Subcutaneous abdominal adipose tissue (tissue), 5 donors: ENCODE results near the gene QRICH1.

Source experiments
- H3K27ac ChIP-seq: one replicate; pipeline ENCODE4 v1.7.0; 2013; ENCODE audit warnings: low read depth, mild to moderate bottlenecking, inconsistent platforms, low read length, moderate library complexity
- H3K27me3 ChIP-seq, 5 donors: one replicate each; pipeline ENCODE4 v1.7.0; 2013; ENCODE audit warnings: low read length in 5 of 5, inconsistent platforms in 1 of 5; ENCODE audit not compliant: control insufficient read depth in 5 of 5, insufficient read depth in 4 of 5
- H3K36me3 ChIP-seq, 5 donors: one replicate each; pipeline ENCODE4 v1.7.0; 2013; ENCODE audit warnings: low read length in 5 of 5; ENCODE audit not compliant: control insufficient read depth in 5 of 5, insufficient read depth in 5 of 5
- H3K4me1 ChIP-seq, 5 donors: one replicate each; pipeline ENCODE4 v1.7.0; 2013; ENCODE audit warnings: low read length in 5 of 5, mild to moderate bottlenecking in 3 of 5, moderate library complexity in 1 of 5; ENCODE audit not compliant: control insufficient read depth in 5 of 5, insufficient read depth in 5 of 5
- H3K4me3 ChIP-seq, 5 donors: one replicate each; pipeline ENCODE4 v1.7.0; 2013; ENCODE audit warnings: low read length in 5 of 5, low read depth in 1 of 5
- H3K9ac ChIP-seq, 5 donors: one replicate each; pipeline ENCODE4 v1.7.0; 2013; ENCODE audit warnings: low read length in 5 of 5, mild to moderate bottlenecking in 4 of 5, moderate library complexity in 3 of 5
- H3K9me3 ChIP-seq, 5 donors: one replicate each; pipeline ENCODE4 v1.7.0; 2013; ENCODE audit warnings: low read length in 5 of 5; ENCODE audit not compliant: control insufficient read depth in 5 of 5
- donor health status: healthy.
- donor health status: healthy.
- donor health status: healthy.
- donor health status: healthy.
- donor health status: healthy.

The QRICH1 gene

DNA sequence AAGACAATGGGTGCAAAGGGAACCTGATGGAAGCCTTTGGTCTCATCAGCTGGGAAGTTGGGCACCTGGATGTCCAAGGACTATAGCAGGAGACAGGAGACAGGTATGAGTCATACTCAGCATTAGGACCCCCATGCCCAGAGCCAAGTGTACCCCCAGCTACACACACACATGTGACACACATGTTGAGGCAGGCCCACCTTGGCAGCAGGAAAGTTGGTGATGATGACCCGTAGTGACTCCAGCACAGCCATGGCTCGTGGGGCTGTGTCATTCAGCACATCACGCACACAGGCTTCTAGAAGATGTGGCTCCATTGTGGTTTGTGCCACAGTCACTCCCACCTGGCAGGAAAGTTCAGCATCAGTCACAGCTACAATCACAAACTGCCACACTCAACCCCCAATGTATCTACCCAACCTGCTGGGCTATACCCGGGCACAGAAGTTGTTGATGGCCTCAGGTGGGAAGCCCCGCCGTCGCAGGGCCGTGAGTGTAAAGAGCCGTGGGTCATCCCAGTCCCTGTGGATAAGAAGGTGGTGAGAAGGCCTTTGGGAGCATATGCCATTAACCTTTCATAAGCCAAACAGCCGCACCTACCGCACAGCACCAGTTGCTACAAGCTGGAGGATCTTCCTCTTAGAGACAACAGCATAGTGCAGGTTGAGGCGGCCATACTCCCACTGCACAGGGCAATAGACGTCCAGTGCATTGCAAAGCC lies 5.2 kb upstream of the QRICH1 start:
- H3K27me3 ChIP-seq, result no peaks in the 10 kb centered on the region
- H3K4me3 ChIP-seq, result no peak overlapping the region
- peaks cover 6 to 20% (median 18%) of the 10 kb centered on the region in 5 donors for H3K4me1 ChIP-seq
- H3K36me3 ChIP-seq, result peaks cover 0 to 60% (median 56%) of the 10 kb centered on the region in 5 donors
- no peak overlapping the region for H3K9ac ChIP-seq
- no peaks in the 10 kb centered on the region for H3K9me3 ChIP-seq
- no peak overlapping the region for H3K27ac ChIP-seq

DNA sequence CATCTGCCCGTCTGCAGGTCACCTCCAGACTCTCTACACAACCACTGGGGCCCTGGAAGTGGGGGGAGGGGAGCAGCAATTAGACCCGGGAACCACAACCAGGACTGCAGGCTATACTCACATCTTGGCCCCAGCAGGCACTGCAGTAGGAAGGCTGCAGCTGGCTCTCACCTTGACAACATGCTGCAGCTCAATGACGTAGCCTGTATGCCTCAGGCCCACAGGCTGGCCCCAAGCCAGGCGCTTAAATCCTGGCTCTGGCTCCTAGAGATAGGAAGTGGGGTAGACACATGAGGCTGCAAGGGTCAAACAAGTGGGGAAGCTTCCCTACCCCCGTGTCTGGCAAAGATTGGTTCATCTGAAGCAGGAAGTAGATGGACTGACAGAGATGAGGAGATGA lies 4.6 kb upstream of the QRICH1 start:
- no peaks in the 10 kb centered on the region for H3K9me3 ChIP-seq
- no peak overlapping the region for H3K27ac ChIP-seq
- H3K4me1 ChIP-seq, result peaks cover 2 to 14% (median 12%) of the 10 kb centered on the region in 5 donors
- H3K36me3 ChIP-seq, result peaks cover 0 to 60% (median 56%) of the 10 kb centered on the region in 5 donors
- H3K4me3 ChIP-seq, result no peak overlapping the region
- H3K9ac ChIP-seq, result no peak overlapping the region
- no peaks in the 10 kb centered on the region for H3K27me3 ChIP-seq

DNA sequence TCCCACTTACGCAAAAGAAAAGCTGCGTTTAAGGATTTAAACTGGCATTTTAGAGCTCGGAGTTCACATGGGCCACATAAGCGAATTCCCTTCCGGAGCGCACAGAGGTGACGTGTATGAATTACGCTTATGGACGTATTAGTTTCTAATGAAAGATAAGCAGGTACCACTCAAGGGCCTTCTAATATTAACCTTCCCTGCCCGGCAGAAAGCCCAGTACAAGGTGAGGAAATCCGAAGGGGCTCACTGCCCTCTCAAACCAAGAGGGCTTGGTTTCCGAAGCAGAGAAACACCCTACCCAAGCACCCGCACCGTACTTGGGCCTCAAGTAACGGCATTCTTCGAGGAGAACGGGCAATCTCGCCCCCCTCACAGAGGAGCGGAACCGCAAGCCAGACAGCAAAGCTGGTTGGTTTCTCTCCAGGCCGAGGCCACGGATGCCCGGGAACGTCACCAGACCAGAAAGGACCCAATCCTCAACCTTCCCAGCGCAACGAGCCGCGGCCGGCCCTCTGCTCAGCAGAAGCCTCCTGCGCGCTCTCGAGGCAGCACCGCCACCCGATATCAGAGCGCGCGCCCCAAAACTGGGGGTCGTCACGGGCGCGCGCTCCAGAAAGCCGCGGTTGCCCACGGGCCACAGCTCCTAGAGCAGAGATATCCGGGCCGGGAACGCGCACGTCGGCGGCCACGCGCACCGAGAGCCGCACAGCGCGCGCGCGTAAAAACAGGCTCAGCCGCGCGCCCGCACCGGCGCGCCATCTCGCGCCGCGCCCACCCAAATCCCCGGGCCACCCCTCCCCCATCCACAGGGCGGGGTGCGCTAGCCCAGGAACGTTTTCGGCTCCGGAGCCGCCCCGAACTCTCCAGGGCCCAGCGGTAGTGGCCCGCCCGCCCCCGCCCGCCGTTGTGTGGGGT lies 676 bp downstream of the QRICH1 start:
- Histone ChIP-seq H3K27me3 (no peaks in the 10 kb centered on the region), H3K4me3 (peak overlapping the region; percentile 79 to 98 (median 92)), H3K27ac (peak overlapping the region; percentile 93), H3K9ac (peak overlapping the region; percentile 63 to 94 (median 87)), H3K9me3 (no peaks in the 10 kb centered on the region), H3K4me1 (peaks cover 5 to 41% (median 34%) of the 10 kb centered on the region in 5 donors), H3K36me3 (peaks cover 0 to 15% (median 11%) of the 10 kb centered on the region in 5 donors)

DNA sequence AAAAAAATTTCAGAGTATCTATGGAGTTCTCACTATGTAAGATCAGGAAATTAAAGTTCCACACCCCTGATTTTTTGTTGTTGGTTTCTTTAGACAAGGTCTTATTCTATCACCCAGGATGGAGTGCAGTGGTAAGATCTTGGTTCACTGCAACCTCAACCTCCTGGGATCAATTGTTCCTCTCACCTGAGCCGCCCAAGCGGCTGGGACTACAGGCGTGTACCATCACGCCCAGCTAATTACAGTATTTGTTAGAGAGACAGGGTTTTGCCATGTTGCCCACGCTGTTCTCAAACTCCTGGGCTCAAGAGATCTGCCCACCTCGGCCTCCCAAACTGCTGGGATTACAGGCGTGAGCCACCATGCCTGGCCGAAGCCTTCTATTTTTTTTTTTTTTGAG lies 12.4 kb downstream of the QRICH1 start:
- no peaks in the 10 kb centered on the region for H3K27me3 ChIP-seq
- no peak overlapping the region for H3K9ac ChIP-seq
- H3K4me3 ChIP-seq, result no peak overlapping the region
- no peak overlapping the region for H3K27ac ChIP-seq
- H3K9me3 ChIP-seq, result no peaks in the 10 kb centered on the region
- peaks cover 0 to 5% (median 1%) of the 10 kb centered on the region in 5 donors for H3K4me1 ChIP-seq
- H3K36me3 ChIP-seq, result peaks cover 0 to 23% (median 8%) of the 10 kb centered on the region in 5 donors

DNA sequence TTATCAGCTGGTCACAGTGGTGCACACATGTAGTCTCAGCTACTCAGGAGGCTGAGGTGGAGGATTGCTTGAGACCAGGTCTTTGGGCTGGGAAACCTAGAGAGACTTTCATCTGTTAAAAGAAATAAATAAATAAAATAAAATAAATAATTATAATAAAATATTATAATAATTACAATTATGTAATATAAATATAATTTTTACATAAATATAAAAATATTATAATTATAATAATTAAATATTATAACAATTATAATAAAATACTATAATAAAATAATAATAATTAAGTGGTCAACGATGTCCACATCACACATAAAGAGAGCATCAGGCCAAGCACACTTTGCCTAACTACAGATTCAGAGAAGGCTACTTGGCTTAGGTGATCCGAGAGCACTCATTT lies 14.6 kb downstream of the QRICH1 start:
- Histone ChIP-seq H3K9me3 (no peaks in the 10 kb centered on the region), H3K27me3 (no peaks in the 10 kb centered on the region), H3K4me1 (peaks cover 0 to 5% (median 1%) of the 10 kb centered on the region in 5 donors), H3K36me3 (peaks cover 0 to 41% (median 28%) of the 10 kb centered on the region in 5 donors), H3K27ac (no peak overlapping the region), H3K9ac (no peak overlapping the region), H3K4me3 (no peak overlapping the region)

DNA sequence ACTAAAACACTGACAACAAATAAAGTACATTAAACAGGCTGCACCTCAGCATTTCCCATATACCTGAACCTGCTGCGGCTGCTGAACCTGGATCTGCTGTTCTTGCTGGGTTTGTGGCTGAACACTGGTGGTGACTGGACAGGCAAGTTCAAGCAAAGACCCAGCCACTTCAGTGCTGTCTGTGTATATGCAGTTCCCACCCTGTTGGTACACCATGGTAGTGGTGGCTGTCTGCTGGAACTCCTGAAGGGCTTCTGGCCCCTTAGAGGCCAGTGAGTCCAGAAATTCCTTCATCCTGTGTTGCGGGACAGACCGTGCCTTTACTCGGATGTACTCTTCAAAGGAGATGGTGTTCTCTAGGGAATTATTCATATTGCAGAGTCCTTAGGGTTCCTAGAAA lies 17.2 kb downstream of the QRICH1 start:
- Histone ChIP-seq H3K9me3 (no peaks in the 10 kb centered on the region), H3K27me3 (no peaks in the 10 kb centered on the region), H3K27ac (no peak overlapping the region), H3K4me1 (peaks cover 0 to 5% (median 1%) of the 10 kb centered on the region in 5 donors), H3K4me3 (no peak overlapping the region), H3K9ac (no peak overlapping the region), H3K36me3 (peaks cover 0 to 67% (median 52%) of the 10 kb centered on the region in 5 donors)

DNA sequence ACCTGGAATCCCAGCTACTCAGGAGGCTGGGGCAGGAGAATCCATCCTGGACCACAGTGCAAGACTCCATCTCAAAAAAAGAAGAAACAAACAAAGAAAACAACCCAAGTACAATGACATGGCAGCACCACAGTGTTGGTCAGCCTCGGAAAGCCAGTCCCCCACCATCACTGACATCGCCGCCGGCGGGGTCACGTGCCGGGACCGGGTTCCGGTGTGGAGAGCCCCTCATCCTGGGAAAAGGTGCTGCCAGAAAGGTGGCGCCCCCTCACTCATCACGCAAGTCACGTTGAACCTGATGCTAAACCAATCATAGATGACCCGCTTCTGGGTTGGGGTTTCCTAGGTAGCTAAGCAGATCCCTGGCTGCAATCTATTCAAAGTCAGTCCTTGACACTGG lies 17.8 kb downstream of the QRICH1 start:
- Histone ChIP-seq H3K27me3 (no peaks in the 10 kb centered on the region), H3K4me1 (peaks cover 0 to 5% (median 1%) of the 10 kb centered on the region in 5 donors), H3K36me3 (peaks cover 0 to 73% (median 57%) of the 10 kb centered on the region in 5 donors), H3K9me3 (no peaks in the 10 kb centered on the region), H3K9ac (no peak overlapping the region), H3K27ac (no peak overlapping the region), H3K4me3 (no peak overlapping the region)

DNA sequence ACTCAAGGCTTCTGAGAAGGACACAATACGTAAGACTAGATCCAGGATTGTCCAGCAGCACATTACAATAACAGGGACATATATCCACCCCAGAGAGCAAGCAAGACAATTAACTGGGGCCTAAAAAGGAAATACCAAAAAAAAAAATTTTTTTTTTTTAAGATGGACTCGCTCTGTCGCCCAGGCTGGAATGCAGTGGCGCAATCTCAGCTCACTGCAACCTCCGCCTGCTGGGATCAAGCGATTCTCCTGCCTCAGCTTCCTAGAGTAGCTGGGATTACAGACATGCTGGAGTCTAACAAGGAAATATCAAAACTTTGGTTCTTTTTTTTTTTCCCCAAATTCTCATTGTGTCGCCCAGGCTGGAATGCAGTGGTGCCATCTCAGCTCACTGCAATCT lies 35.9 kb downstream of the QRICH1 start:
- peak overlapping the region in 1 of 5 donors; percentile 13 for H3K9ac ChIP-seq
- no peak overlapping the region for H3K4me3 ChIP-seq
- H3K4me1 ChIP-seq, result peaks cover 2 to 26% (median 19%) of the 10 kb centered on the region in 5 donors
- H3K27ac ChIP-seq, result peak overlapping the region; percentile 11
- no peaks in the 10 kb centered on the region for H3K27me3 ChIP-seq
- no peaks in the 10 kb centered on the region for H3K9me3 ChIP-seq
- H3K36me3 ChIP-seq, result peaks cover 9 to 59% (median 41%) of the 10 kb centered on the region in 5 donors

DNA sequence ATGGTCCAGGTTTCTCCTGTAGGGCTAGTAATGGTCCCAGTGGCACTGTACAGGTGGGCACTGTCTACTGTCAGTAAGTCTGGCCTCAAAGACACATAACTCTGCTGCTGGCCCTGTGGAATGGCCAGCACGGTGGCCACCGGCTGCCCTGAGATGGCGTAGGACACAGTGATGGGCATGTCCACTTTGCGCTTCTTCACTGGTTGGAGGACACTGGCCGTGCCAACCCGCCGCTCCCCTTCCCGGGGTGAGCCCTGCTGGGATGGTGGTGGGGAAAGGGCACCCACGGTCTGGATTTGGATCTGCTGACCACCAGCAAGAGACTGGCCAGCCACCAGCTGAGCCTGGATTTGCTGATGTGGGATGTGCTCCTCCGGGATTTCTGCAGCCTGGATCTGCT lies 36.6 kb downstream of the QRICH1 start:
- H3K36me3 ChIP-seq, result peaks cover 7 to 62% (median 44%) of the 10 kb centered on the region in 5 donors
- peak overlapping the region; percentile 11 for H3K27ac ChIP-seq
- H3K4me1 ChIP-seq, result peaks cover 2 to 26% (median 20%) of the 10 kb centered on the region in 5 donors
- H3K4me3 ChIP-seq, result no peak overlapping the region
- no peaks in the 10 kb centered on the region for H3K27me3 ChIP-seq
- no peaks in the 10 kb centered on the region for H3K9me3 ChIP-seq
- H3K9ac ChIP-seq, result no peak overlapping the region
